SK-N-SH (cell line): ENCODE results near the gene RPH3AL.

Experiments used
- CTCF ChIP-seq: fragments of 200-600 bp; sonication (generic); IDR thresholded peaks from 2 replicates; pipeline ENCODE4 v1.6.1; 2017; ENCODE audit warnings: antibody characterized with exemption, mild to moderate bottlenecking, moderate library complexity
- EP300 ChIP-seq, 2 experiments: IDR thresholded peaks; 2 replicates each; pipeline versions ENCODE4 v1.4.0 to v1.6.1; 2012; ENCODE audit warnings: borderline replicate concordance in 1 of 2, low read depth in 1 of 2, low read length in 1 of 2
- FOXJ3 ChIP-seq: sonication (generic); formaldehyde crosslinking; IDR thresholded peaks from 2 replicates; pipeline ENCODE4 v1.5.1; 2020; ENCODE audit warnings: mild to moderate bottlenecking, missing genetic modification reagents
- MEF2A ChIP-seq: IDR thresholded peaks from 2 replicates; pipeline ENCODE4 v1.4.0; 2012; ENCODE audit warnings: low read depth, borderline replicate concordance
- MXI1 ChIP-seq: IDR thresholded peaks from 2 replicates; pipeline ENCODE4 v1.6.1; 2012; ENCODE audit warnings: mild to moderate bottlenecking, low read depth, low read length, improper control_type of control experiment
- NFIC ChIP-seq: IDR thresholded peaks from 2 replicates; pipeline ENCODE4 v1.4.0; 2012; ENCODE audit warnings: borderline replicate concordance
- POLR2AphosphoS5 ChIP-seq: IDR thresholded peaks from 2 replicates; pipeline ENCODE4 v1.6.1; 2012; ENCODE audit warnings: low read depth, low read length
- SMC3 ChIP-seq: IDR thresholded peaks from 2 replicates; pipeline ENCODE4 v1.6.1; 2012; ENCODE audit warnings: low read depth, low read length, improper control_type of control experiment
- YY1 ChIP-seq: IDR thresholded peaks from 2 replicates; pipeline ENCODE4 v1.4.0; 2012; ENCODE audit warnings: low read depth, mild to moderate bottlenecking

- TF ChIP-seq NFIC (no peak), YY1 (no peak), EP300 (IDR thresholded peaks at IDR 0.05; ENCODE audit: borderline replicate concordance in 1 of 2, low read depth in 1 of 2, low read length in 1 of 2) (no peak), POLR2AphosphoS5 (no peak), FOXJ3 (CRISPR knock-in tag) (no peak), CTCF (no peak), MEF2A (no peak), SMC3 (no peak), MXI1 (no peak)
These were observed 54.8 kb downstream of the RPH3AL start for GRCh38 chr17:297758-298157.
